Heart left ventricle (tissue), 13 donors: ENCODE results near the gene CCDC183.

Experiments
- CTCF ChIP-seq, 12 donors: fragments of 200-600 bp; sonication (generic) in 4 of 12; IDR thresholded peaks; one replicate each; pipeline versions ENCODE4 v1.5.0 to v1.8.0; 2018 to 2022; ENCODE audit warnings: antibody characterized with exemption in 12 of 12, mild to moderate bottlenecking in 5 of 12
- POLR2A ChIP-seq, 2 donors: fragments of 450-650 bp; IDR thresholded peaks; one replicate each; pipeline ENCODE4 v1.6.1; 2017; ENCODE audit warnings: antibody characterized with exemption in 2 of 2, mild to moderate bottlenecking in 2 of 2, moderate library complexity in 2 of 2
- donor health status: ischemic (EF 13 %, LVEDD 7.1; RV severe dilation, severe dysfunction).
- donor health status: DM: no; HTN: yes; CAD: no.
- donor health status: DM: no; HTN: no; CAD: no.
- donor health status: ischemic (EF 25% LVEDD 6.9; RV normal size, moderate dysfunction).
- donor health status: ischemic (EF 25% LVEDD 5.7; RV mildly dilated, moderate dysfunction).
- donor health status: ischemic (EF 35%, LVEDD 5.7; RV mildly dilated, moderate dysfunction).
- donor health status: nonischemic (EF 11% LVEDD 7.7; RV severe dilation, severe dysfunction).
- donor health status: DM: yes; HTN: yes; CAD: no.
- donor health status: PGD.
- donor health status: ischemic (EF 29% LVEDD 5.4; RV normal size, mild dysfunction).
- donor health status: nonischemic (EF 23%, LVEDD 6.1; RV moderate dilation, normal function).

- TF ChIP-seq CTCF (IDR thresholded peaks at IDR 0.05) (peak; percentile 82 to 95 (median 93)), POLR2A (IDR thresholded peaks at IDR 0.05) (peak in 1 of 2 donors; percentile 35)
Observed at GRCh38 chr9:136842380-136842948, 46.3 kb downstream of the CCDC183 start, which contains the start of gene AJM1.
